Thyroid gland (tissue), 4 donors: Measurements from ENCODE around the gene FHIT.

ENCODE experiments used
- POLR2A ChIP-seq, 2 donors: fragments of 450-650 bp; IDR thresholded peaks; one replicate each; pipeline ENCODE4 v1.6.1; 2017; ENCODE audit warnings: antibody characterized with exemption in 2 of 2, mild to moderate bottlenecking in 2 of 2, moderate library complexity in 1 of 2
- TF ChIP-seq, protein P1 (sequence below), 6 experiments: fragments of 200-600 bp in 3 of 6; fragments of 450-650 bp in 3 of 6; sonication (generic) in 3 of 6; IDR thresholded peaks; one replicate each; pipeline ENCODE4 v1.5.1; 2016 to 2019; ENCODE audit warnings: antibody characterized with exemption in 6 of 6, mild to moderate bottlenecking in 2 of 6, inconsistent platforms in 1 of 6, moderate library complexity in 1 of 6

DNA sequence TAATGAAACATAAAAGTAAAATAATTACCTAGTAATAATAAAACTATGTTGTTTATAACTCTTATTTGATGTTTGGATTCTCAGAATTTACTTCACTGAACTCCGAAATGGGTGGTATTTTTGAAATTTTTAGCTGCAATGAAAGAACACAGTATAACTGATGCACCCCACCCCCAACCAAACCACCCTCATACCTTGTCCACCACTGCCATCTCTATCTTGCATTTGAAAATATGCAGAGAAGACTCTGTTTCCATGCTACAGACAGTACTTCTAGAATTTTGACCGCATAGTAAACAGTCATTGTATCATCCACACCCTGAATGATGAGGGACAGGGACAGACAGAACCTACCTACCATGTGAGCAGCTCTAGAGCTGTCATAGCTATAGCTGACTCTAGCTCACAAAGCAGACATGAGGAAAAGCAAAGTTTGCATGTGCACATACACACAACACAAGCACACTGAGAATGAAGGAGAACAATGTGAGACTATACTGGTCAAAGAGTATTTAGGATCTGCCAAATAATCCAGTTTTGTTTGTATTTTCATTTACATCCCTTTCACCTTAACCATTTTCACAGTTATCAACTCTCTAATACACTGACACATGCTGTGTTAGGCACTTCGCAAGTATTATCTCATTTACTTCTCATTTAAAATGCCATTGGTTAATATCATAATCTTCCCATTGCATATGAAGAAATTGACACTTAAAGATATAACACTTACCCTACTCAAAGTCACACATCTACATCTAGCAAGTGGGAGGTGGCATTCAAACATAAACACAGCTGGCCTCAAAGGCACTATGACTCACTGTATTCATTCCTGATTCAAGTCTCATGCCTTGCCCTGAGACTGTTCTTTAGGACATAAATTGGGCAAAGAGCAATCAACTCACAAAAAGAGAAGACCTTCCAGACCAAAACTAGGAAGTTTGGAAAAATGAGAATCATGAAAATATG, 1186.8 kb downstream of the FHIT start:
- TF ChIP-seq, protein P1, sequence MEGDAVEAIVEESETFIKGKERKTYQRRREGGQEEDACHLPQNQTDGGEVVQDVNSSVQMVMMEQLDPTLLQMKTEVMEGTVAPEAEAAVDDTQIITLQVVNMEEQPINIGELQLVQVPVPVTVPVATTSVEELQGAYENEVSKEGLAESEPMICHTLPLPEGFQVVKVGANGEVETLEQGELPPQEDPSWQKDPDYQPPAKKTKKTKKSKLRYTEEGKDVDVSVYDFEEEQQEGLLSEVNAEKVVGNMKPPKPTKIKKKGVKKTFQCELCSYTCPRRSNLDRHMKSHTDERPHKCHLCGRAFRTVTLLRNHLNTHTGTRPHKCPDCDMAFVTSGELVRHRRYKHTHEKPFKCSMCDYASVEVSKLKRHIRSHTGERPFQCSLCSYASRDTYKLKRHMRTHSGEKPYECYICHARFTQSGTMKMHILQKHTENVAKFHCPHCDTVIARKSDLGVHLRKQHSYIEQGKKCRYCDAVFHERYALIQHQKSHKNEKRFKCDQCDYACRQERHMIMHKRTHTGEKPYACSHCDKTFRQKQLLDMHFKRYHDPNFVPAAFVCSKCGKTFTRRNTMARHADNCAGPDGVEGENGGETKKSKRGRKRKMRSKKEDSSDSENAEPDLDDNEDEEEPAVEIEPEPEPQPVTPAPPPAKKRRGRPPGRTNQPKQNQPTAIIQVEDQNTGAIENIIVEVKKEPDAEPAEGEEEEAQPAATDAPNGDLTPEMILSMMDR (IDR thresholded peaks at IDR 0.05): no peak
- no peak for TF ChIP-seq POLR2A (IDR thresholded peaks at IDR 0.05)
